Heart left ventricle (tissue), 13 donors: Measurements from ENCODE around the gene KSR2.

ENCODE experiments used
- POLR2A ChIP-seq, 2 donors: fragments of 450-650 bp; IDR thresholded peaks; one replicate each; pipeline ENCODE4 v1.6.1; 2017; ENCODE audit warnings: antibody characterized with exemption in 2 of 2, mild to moderate bottlenecking in 2 of 2, moderate library complexity in 2 of 2
- TF ChIP-seq, protein P1 (sequence below), 12 donors: fragments of 200-600 bp; sonication (generic) in 4 of 12; IDR thresholded peaks; one replicate each; pipeline versions ENCODE4 v1.5.0 to v1.8.0; 2018 to 2022; ENCODE audit warnings: antibody characterized with exemption in 12 of 12, mild to moderate bottlenecking in 5 of 12
- donor health status: ischemic (EF 13 %, LVEDD 7.1; RV severe dilation, severe dysfunction).
- donor health status: DM: no; HTN: yes; CAD: no.
- donor health status: DM: no; HTN: no; CAD: no.
- donor health status: ischemic (EF 25% LVEDD 6.9; RV normal size, moderate dysfunction).
- donor health status: ischemic (EF 25% LVEDD 5.7; RV mildly dilated, moderate dysfunction).
- donor health status: ischemic (EF 35%, LVEDD 5.7; RV mildly dilated, moderate dysfunction).
- donor health status: nonischemic (EF 11% LVEDD 7.7; RV severe dilation, severe dysfunction).
- donor health status: DM: yes; HTN: yes; CAD: no.
- donor health status: PGD.
- donor health status: ischemic (EF 29% LVEDD 5.4; RV normal size, mild dysfunction).
- donor health status: nonischemic (EF 23%, LVEDD 6.1; RV moderate dilation, normal function).

DNA sequence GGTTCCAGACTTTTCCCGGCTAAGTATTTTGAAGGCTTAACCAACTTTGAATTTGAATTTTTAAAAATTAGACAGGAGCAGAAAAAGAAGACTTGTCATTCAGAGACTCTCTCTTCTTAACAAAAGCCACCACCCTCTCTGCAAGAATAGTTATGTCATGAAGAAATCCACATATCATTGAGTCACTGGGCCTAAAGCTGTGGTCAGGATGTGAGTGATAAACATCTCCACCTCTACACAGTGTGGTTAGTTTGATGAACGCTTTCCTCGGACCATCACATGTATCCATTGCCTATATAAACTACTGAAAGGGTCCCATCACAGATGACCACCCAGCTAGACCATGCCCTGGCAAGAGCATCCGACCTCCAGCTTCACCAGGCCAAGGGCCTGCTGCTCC is 226.1 kb downstream of the KSR2 start:
- TF ChIP-seq, protein P1, sequence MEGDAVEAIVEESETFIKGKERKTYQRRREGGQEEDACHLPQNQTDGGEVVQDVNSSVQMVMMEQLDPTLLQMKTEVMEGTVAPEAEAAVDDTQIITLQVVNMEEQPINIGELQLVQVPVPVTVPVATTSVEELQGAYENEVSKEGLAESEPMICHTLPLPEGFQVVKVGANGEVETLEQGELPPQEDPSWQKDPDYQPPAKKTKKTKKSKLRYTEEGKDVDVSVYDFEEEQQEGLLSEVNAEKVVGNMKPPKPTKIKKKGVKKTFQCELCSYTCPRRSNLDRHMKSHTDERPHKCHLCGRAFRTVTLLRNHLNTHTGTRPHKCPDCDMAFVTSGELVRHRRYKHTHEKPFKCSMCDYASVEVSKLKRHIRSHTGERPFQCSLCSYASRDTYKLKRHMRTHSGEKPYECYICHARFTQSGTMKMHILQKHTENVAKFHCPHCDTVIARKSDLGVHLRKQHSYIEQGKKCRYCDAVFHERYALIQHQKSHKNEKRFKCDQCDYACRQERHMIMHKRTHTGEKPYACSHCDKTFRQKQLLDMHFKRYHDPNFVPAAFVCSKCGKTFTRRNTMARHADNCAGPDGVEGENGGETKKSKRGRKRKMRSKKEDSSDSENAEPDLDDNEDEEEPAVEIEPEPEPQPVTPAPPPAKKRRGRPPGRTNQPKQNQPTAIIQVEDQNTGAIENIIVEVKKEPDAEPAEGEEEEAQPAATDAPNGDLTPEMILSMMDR (IDR thresholded peaks at IDR 0.05) = no peak
- TF ChIP-seq POLR2A (IDR thresholded peaks at IDR 0.05) = no peak
